B cell (primary cell): ENCODE measurements around the gene ACTN1. TPM values are rescaled to one million over a fixed set of nuclear protein-coding genes. Genes with fewer than 3 reads are reported as not detected.

Source experiments
- ATAC-seq: fragments of 200-7000 bp; cut with Tn5 transposase; one replicate; pipeline ENCODE4 v1.10.0; 2021; ENCODE audit warnings: low read depth, mild to moderate bottlenecking, moderate number of reproducible peaks, moderate library complexity
- CTCF ChIA-PET: fragments of 350-600 bp; sonication (Branson Sonifier 250); formaldehyde crosslinking; loops from one replicate; lab custom pipeline; 2021; ENCODE audit warnings: antibody characterized with exemption, inconsistent platforms; lab: Charles Lee
- POLR2A ChIA-PET: fragments of 350-600 bp; sonication (Branson Sonifier 250); formaldehyde crosslinking; loops from one replicate; lab custom pipeline; 2021; ENCODE audit warnings: antibody characterized with exemption; lab: Charles Lee
- DNase-seq: peaks from one replicate; pipeline ENCODE4 v3.0.0; 2013
- H2AFZ ChIP-seq: 2 replicates; pipeline ENCODE4 v1.6.1; 2012; ENCODE audit warnings: mild to moderate bottlenecking, low read depth, low read length; ENCODE audit not compliant: insufficient read depth, poor library complexity, severe bottlenecking
- H3K27ac ChIP-seq, 2 donors: 1 replicate in 1 of 2; 2 replicates in 1 of 2; pipeline ENCODE4 v1.5.1; 2012 to 2013; ENCODE audit warnings: low read length in 2 of 2, mild to moderate bottlenecking in 2 of 2, moderate library complexity in 1 of 2
- H3K27me3 ChIP-seq, 4 experiments: fragments of 200-600 bp in 1 of 4; sonication (generic) in 1 of 4; replicated peaks in 1 of 4; 1 replicate in 2 of 4; 2 replicates in 2 of 4; pipeline versions ENCODE4 v1.6.1 to v1.7.0; 2013 to 2016; ENCODE audit warnings: low read length in 3 of 4, mild to moderate bottlenecking in 2 of 4, mixed read lengths in 1 of 4, moderate library complexity in 1 of 4; ENCODE audit not compliant: insufficient read depth in 4 of 4, control insufficient read depth in 3 of 4; ENCODE audit errors: control extremely low read depth in 1 of 4
- H3K36me3 ChIP-seq, 2 experiments: replicated peaks in 1 of 2; 1 replicate in 1 of 2; 2 replicates in 1 of 2; pipeline versions ENCODE4 v1.6.1 to v1.7.1; 2013; ENCODE audit warnings: low read length in 1 of 2; ENCODE audit not compliant: insufficient read depth in 2 of 2, control insufficient read depth in 1 of 2; ENCODE audit errors: control extremely low read depth in 1 of 2, extremely low read depth in 1 of 2
- H3K4me1 ChIP-seq, 2 donors: fragments of 200-600 bp in 1 of 2; sonication (generic) in 1 of 2; 1 replicate in 1 of 2; 2 replicates in 1 of 2; pipeline versions ENCODE4 v1.5.1 to v1.6.1; 2013 to 2017; ENCODE audit warnings: low read length in 2 of 2; ENCODE audit not compliant: control insufficient read depth in 2 of 2, insufficient read depth in 2 of 2
- H3K4me2 ChIP-seq: replicated peaks from 2 replicates; pipeline ENCODE3; 2012; ENCODE audit warnings: mild to moderate bottlenecking, low read depth, low read length; ENCODE audit not compliant: poor library complexity, severe bottlenecking
- H3K4me3 ChIP-seq, 5 experiments: fragments of 200-600 bp in 1 of 5; sonication (generic) in 1 of 5; 1 replicate in 3 of 5; 2 replicates in 2 of 5; pipeline versions ENCODE4 v1.5.1 to v1.7.0; 2011 to 2016; ENCODE audit warnings: low read length in 4 of 5, mild to moderate bottlenecking in 4 of 5, low read depth in 2 of 5, control low read depth in 1 of 5, moderate library complexity in 1 of 5; ENCODE audit not compliant: insufficient read depth in 1 of 5; ENCODE audit errors: control extremely low read depth in 1 of 5, extremely low read depth in 1 of 5
- H3K79me2 ChIP-seq: fragments of 200-600 bp; sonication (generic); one replicate; pipeline ENCODE4 v1.6.0; 2016; ENCODE audit warnings: low read length; ENCODE audit not compliant: control insufficient read depth, insufficient read depth
- H3K9ac ChIP-seq: fragments of 200-600 bp; sonication (generic); 2 replicates; pipeline ENCODE4 v1.6.1; 2017; ENCODE audit warnings: mild to moderate bottlenecking, low read length, moderate library complexity
- H3K9me3 ChIP-seq, 3 donors: one replicate each; pipeline versions ENCODE4 v1.6.1 to v1.7.1; 2013; ENCODE audit warnings: low read length in 2 of 3; ENCODE audit not compliant: control insufficient read depth in 2 of 3, insufficient read depth in 1 of 3; ENCODE audit errors: control extremely low read depth in 1 of 3
- H4K20me1 ChIP-seq: 2 replicates; pipeline ENCODE4 v1.6.0; 2012; ENCODE audit warnings: mild to moderate bottlenecking, low read length; ENCODE audit not compliant: insufficient read depth, control insufficient read depth, poor library complexity, severe bottlenecking
- H3K27ac Mint-ChIP-seq: one replicate; pipeline ENCODE4 v1.8.0; 2021; ENCODE audit warnings: mixed read lengths
- H3K27me3 Mint-ChIP-seq: one replicate; pipeline ENCODE4 v1.8.0; 2021; ENCODE audit warnings: mixed read lengths
- H3K4me1 Mint-ChIP-seq: one replicate; pipeline ENCODE4 v1.8.0; 2021; ENCODE audit warnings: mixed read lengths
- H3K4me3 Mint-ChIP-seq: one replicate; pipeline ENCODE4 v1.8.0; 2021; ENCODE audit warnings: mixed read lengths
- H3K9me3 Mint-ChIP-seq: one replicate; pipeline ENCODE4 v1.8.0; 2022; ENCODE audit warnings: mixed read lengths; ENCODE audit not compliant: insufficient read depth
- CTCF ChIP-seq: fragments of 200-600 bp; IDR thresholded peaks from one replicate; pipeline ENCODE4 v1.8.0; 2022; ENCODE audit warnings: antibody characterized with exemption, mild to moderate bottlenecking
- EZH2 ChIP-seq: IDR thresholded peaks from 2 replicates; pipeline ENCODE4 v1.6.1; 2012; ENCODE audit warnings: borderline replicate concordance, low read depth, mild to moderate bottlenecking, moderate library complexity, low read length; ENCODE audit not compliant: insufficient read depth, poor library complexity, severe bottlenecking
- WGBS: methylation state at CpG from one replicate; pipeline ENCODE4 v1.1.5; 2013; ENCODE audit warnings: missing lambda C conversion rate; ENCODE audit not compliant: insufficient coverage; 5-methylcytosine and 5-hydroxymethylcytosine counted together
- intact Hi-C: fragments of 100-400 bp; cut with micrococcal nuclease; formaldehyde crosslinking; loops from one replicate; pipeline ENCODE4 v1.10.0; 2022
- polyA plus RNA-seq: library from polyadenylated mRNA; depleted of rRNA; stranded (reverse); fragments of >200 nt; gene quantifications from 2 replicates; pipeline ENCODE4 v1.2.3, GENCODE V29; 2012
- total RNA-seq, 2 donors: library from RNA; stranded (reverse); fragments of 120-200 nt in 1 of 2; gene quantifications; 1 replicate in 1 of 2; 2 replicates in 1 of 2; pipeline versions ENCODE4 v1.2.3 to v1.2.4, GENCODE V29; 2013 to 2022

Gene ACTN1
- total and polyA plus RNA-seq, 2 donors (not counting 1 experiment from before 2014, with no cell fraction given), result 0.74 to 0.89 TPM

- peaks cover 2% of the 10 kb centered on the region for H3K4me1 Mint-ChIP-seq
- WGBS, result 83% methylated on average over 1 of the region's 1 CpG
- no peak overlapping the region for H3K27ac ChIP-seq
- no peaks in the 10 kb centered on the region for H3K36me3 ChIP-seq
- peaks cover 31% of the 10 kb centered on the region for H3K27me3 Mint-ChIP-seq
- ATAC-seq (no peak), DNase-seq (no peak)
- intact Hi-C loops, result no loop called here
- H2AFZ ChIP-seq, result no peak overlapping the region
- H3K4me2 ChIP-seq, result no peak overlapping the region
- no peak overlapping the region for H3K27ac Mint-ChIP-seq
- no peak overlapping the region for H3K4me3 ChIP-seq
- H3K9me3 ChIP-seq, result no peaks in the 10 kb centered on the region
- H3K79me2 ChIP-seq, result no peaks in the 10 kb centered on the region
- no peak overlapping the region for H3K4me3 Mint-ChIP-seq
- H3K9ac ChIP-seq, result no peak overlapping the region
- POLR2A ChIA-PET, result no interaction called here
- CTCF ChIA-PET, result no interaction called here
- peaks cover 0 to 8% (median 2%) of the 10 kb centered on the region in 4 experiments for H3K27me3 ChIP-seq
- no peaks in the 10 kb centered on the region for H3K9me3 Mint-ChIP-seq
- no peak for TF ChIP-seq EZH2
- no peak for TF ChIP-seq CTCF
- no peaks in the 10 kb centered on the region for H4K20me1 ChIP-seq
- H3K4me1 ChIP-seq, result no peaks in the 10 kb centered on the region
These were observed 80.0 kb downstream of the ACTN1 start for GRCh38 chr14:68899033-68899603.

- H4K20me1 ChIP-seq, result no peaks in the 10 kb centered on the region
- Mint-ChIP-seq H3K4me3 (no peak overlapping the region), H3K27ac (no peak overlapping the region), H3K27me3 (peaks cover 29% of the 10 kb centered on the region), H3K9me3 (no peaks in the 10 kb centered on the region), H3K4me1 (peaks cover 2% of the 10 kb centered on the region)
- no peaks in the 10 kb centered on the region for H3K36me3 ChIP-seq
- H3K9ac ChIP-seq, result no peak overlapping the region
- intact Hi-C loops, result no loop called here
- no peak overlapping the region for H3K4me2 ChIP-seq
- ChIA-PET POLR2A (no interaction called here), CTCF (interaction anchor here (1.4 kb wide), 1 partner anchor 954 kb away, joined by 4 read pairs; no protein-coding TSS in a partner anchor)
- no peak overlapping the region for H3K4me3 ChIP-seq
- H2AFZ ChIP-seq, result no peak overlapping the region
- peaks cover 0 to 8% (median 2%) of the 10 kb centered on the region in 4 experiments for H3K27me3 ChIP-seq
- no peak overlapping the region for H3K27ac ChIP-seq
- H3K79me2 ChIP-seq, result no peaks in the 10 kb centered on the region
- TF ChIP-seq CTCF (no peak), EZH2 (no peak)
- H3K4me1 ChIP-seq, result no peaks in the 10 kb centered on the region
- no peaks in the 10 kb centered on the region for H3K9me3 ChIP-seq
- DNase-seq (no peak), ATAC-seq (no peak)
- 90% methylated on average over 6 of the region's 13 CpGs for WGBS
These were observed 80.7 kb downstream of the ACTN1 start for GRCh38 chr14:68898248-68899032.
